GM23338 (cell line): ENCODE data around the gene RTN4RL1.

Experiments
- CREB1 ChIP-seq: fragments of 250-450 bp; sonication (Bioruptor Pico); IDR thresholded peaks from 2 replicates; pipeline ENCODE4 v1.5.0; 2020; ENCODE audit warnings: low read depth, mild to moderate bottlenecking, moderate library complexity
- CTCF ChIP-seq, 2 experiments: fragments of 200-600 bp in 1 of 2; sonication (generic) in 1 of 2; conservative IDR thresholded peaks; 2 replicates each; pipeline versions ENCODE4 v1.5.1 to v1.6.1; 2016 to 2017; ENCODE audit warnings: antibody characterized with exemption in 2 of 2, low read depth in 2 of 2, mild to moderate bottlenecking in 2 of 2, moderate library complexity in 1 of 2
- NANOG ChIP-seq: IDR thresholded peaks from 2 replicates; pipeline ENCODE4 v1.6.1; 2016; ENCODE audit warnings: antibody characterized with exemption, borderline replicate concordance
- POLR2AphosphoS5 ChIP-seq: IDR thresholded peaks from 2 replicates; pipeline ENCODE4 v1.6.1; 2016; ENCODE audit warnings: antibody characterized with exemption, low read depth
- ZNF462 ChIP-seq: fragments of 250-450 bp; sonication (Bioruptor Pico); IDR thresholded peaks from 2 replicates; pipeline ENCODE4 v1.5.0; 2020; ENCODE audit warnings: mild to moderate bottlenecking, moderate library complexity

- TF ChIP-seq CTCF (conservative IDR thresholded peaks at IDR 0.05; ENCODE audit: low read depth in 2 of 2) (no peak), POLR2AphosphoS5 (no peak), ZNF462 (no peak), NANOG (no peak), CREB1 (CRISPR knock-in tag) (no peak)
Measured at GRCh38 chr17:1996800-1997288, 28.3 kb downstream of the RTN4RL1 start.
